Measurements from ENCODE around the gene ZFP36.

Gene ZFP36

DNA sequence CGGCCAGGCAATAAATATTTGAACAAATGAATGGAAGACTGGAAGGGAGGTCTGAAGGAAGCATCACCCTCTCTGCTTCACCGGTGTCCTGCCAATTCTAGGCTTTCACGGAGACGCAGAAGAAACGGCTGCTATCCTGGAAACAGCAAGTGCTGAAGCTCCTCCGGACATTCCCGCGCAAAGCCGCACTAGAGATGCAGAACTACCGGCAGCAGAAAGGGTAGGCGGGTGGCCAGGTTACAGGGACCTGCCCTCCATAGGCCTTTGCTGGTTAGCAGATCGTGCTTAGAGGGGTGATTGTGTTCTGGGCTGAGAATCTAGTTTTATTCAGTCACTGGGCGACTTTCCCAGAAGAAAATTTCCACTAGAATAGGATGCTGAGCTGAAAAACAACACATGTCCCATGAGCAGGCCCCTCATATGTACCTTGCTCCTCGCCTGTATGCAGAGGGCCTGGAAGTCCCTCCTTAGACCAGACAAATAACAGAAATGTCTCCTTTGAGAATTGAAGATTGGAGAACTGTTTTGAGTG, 26.7 kb upstream of the ZFP36 start:
- no peak for DNase-seq (ENCODE audit: low read depth)
- H3K4me3 ChIP-seq (ENCODE audit: low read depth, low read length) = no peak overlapping the region
- TF ChIP-seq, protein P1, sequence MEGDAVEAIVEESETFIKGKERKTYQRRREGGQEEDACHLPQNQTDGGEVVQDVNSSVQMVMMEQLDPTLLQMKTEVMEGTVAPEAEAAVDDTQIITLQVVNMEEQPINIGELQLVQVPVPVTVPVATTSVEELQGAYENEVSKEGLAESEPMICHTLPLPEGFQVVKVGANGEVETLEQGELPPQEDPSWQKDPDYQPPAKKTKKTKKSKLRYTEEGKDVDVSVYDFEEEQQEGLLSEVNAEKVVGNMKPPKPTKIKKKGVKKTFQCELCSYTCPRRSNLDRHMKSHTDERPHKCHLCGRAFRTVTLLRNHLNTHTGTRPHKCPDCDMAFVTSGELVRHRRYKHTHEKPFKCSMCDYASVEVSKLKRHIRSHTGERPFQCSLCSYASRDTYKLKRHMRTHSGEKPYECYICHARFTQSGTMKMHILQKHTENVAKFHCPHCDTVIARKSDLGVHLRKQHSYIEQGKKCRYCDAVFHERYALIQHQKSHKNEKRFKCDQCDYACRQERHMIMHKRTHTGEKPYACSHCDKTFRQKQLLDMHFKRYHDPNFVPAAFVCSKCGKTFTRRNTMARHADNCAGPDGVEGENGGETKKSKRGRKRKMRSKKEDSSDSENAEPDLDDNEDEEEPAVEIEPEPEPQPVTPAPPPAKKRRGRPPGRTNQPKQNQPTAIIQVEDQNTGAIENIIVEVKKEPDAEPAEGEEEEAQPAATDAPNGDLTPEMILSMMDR (conservative IDR thresholded peaks at IDR 0.05; ENCODE audit: low read depth, low read length) = no peak

DNA sequence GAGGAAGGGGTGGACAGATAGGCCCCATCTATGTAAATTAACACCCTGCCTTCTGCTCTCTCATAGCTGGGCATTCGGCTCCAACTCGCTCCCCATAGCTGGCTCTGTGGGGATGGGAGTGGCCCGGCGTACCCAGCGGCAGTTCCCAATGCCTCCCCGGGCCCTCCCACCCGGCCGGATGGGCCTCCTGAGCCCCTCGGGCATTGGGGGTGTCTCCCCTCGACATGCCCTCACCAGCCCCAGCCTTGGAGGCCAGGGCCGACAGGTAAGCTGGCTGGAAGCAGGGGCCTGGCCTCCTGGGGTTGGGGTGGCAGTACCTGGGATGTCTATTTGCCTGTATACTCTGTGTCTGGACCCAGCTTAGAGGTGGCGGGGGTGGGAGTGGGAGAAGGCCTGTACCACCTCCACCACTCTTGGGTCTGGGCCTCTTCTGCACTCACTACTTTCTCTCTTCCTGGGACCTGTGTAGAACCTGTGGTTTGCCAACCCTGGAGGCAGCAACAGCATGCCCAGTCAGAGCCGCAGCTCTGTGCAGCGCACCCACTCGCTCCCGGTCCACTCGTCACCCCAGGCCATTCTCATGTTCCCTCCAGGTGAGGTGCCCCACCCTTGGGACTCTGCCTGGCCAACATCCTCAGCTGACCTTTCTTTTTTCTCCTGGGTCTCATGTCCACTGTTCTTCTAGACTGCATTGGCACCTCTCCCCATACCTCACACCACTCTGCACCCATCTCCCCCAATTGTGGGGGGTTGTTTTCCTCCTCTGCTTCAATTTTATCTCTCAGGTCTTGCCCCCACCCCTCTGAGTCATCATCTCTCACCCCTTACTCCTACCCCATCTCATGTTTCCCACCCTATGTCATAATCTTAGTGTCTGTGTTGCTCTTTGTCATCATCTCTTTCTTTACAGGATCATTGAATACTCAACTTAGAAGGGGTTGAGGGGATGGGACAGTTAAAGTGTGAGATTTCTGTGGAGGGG, 25.8 kb upstream of the ZFP36 start:
- H3K4me3 ChIP-seq (ENCODE audit: low read depth, low read length) = no peak overlapping the region
- DNase-seq (ENCODE audit: low read depth) = no peak
- TF ChIP-seq, protein P1 (conservative IDR thresholded peaks at IDR 0.05; ENCODE audit: low read depth, low read length) = no peak

DNA sequence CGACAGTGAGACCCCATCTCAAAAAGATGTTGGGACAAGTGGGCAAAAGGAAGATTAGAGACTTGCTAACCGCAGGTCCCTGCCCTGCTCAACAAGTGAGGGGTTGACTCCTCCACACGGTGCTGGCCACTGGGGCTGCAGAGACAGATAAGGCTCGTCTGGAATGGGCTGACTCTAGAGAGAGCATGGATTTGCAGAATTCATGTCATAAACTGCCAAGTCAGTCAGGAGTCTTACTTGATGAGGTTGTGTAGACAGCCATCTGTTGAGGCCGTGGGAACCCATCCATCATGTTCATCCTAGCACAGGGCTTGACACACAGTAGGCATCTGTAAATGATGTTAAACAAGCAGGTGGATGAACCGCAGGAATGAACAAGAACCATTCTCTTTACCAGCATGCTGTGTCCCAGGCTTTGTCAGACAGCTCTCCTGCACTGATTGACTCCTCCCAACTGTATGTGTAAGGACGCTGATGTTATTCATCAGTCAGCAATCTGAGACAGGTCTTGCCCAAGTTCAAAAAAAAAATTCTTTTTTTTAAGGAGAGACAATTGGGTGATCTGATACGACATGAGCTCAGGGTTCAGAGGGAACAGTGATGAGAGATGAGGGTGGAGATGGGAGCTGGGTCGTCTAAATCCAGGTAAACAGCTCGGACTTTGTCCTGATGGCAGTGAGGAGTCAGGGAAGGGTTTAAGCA, 24.6 kb upstream of the ZFP36 start:
- TF ChIP-seq, protein P1 (conservative IDR thresholded peaks at IDR 0.05; ENCODE audit: low read depth, low read length) = no peak
- peak; percentile 58 for DNase-seq (ENCODE audit: low read depth)
- H3K4me3 ChIP-seq (ENCODE audit: low read depth, low read length) = no peak overlapping the region

DNA sequence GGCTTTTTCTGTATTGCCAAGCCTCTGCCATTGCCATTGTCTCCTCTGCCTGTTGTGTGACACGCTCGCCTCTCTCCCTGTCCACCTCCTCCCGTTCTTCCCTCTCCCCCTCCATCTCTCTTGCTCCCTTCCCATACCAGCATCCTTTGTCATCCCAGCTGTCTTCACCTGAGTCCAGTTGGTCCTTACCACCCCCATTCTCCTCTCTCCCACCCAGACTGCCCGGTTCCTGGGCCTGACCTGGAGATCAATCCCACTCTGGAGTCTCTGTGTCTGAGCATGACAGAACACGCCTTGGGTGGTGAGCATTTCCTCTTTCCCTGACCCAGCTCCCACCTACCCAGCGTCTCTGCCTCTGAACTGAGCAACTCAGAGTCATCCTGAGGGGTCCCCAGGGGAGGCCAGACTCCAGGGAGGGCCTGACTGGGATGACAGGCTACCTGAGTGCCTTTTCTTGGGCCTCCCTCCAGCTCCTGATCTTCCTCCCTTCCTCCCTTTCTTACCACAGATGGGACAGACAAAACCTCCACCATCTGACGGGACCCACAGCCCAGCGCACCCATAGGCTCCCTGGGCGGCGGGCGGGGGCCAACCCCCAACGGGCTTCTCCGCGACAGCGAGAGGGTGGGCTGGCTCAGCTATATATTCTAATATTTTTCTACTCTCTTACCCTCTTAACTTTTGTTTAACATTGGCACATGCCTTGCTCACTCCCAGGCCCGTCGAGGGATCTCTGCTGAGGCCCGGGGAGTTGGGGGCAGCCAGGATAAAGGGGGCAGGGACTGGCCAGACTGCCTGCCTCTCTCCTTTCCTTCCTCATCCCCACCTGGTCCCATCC, 23.4 kb upstream of the ZFP36 start:
- TF ChIP-seq, protein P1 (conservative IDR thresholded peaks at IDR 0.05; ENCODE audit: low read depth, low read length) = no peak
- DNase-seq (ENCODE audit: low read depth) = no peak
- no peak overlapping the region for H3K4me3 ChIP-seq (ENCODE audit: low read depth, low read length)

DNA sequence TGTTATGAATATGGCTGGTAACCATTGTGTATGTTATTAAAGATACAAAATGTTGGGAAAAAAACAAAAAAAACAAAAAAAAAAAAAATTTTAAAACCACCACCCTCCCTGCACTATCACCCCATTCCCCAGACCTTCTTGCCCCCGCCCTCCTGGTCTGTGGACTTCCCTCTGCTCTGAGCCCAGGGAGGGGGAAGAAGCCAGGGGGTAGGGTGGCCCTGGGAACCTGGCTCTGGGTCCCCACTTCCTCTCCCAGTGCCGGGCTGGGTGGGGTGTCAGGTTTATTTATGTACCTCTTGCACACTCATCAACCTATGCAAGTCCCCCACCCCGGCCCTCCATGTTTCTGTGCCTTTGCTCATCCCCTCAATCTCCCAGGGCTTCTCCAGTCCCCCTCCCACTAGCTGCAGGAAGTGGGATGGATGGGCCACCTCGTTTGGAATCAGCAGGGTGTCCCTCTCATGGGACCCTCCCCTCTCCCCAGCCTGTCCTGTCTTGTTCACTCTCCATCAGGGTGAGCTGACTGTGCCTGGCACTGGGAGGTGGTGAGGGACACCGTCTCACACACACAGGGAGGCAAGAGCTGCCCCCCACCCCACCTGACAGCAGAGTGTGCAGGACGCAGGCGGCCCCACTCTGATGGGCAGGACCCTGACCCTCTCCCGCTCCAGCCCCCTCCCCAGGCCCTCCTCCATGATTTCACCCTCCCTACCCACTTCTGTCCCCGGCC, 21.6 kb upstream of the ZFP36 start:
- TF ChIP-seq, protein P1 (conservative IDR thresholded peaks at IDR 0.05; ENCODE audit: low read depth, low read length) = no peak
- DNase-seq (ENCODE audit: low read depth) = no peak
- H3K4me3 ChIP-seq (ENCODE audit: low read depth, low read length) = no peak overlapping the region
